GM11168 (cell line): ENCODE measurements around the gene DESI1.
"Not testable (repeated sequence)": the region's sequence is repeated elsewhere in the genome, so short reads cannot be mapped to it uniquely, and the experiment has no call there.

Experiments
- in situ Hi-C: fragments of 300-500 bp; cut with MboI; formaldehyde crosslinking; loops from one replicate; pipeline ENCODE4 v1.12.0; 2022; ENCODE audit warnings: low sequenced_read_pairs; ENCODE audit not compliant: unreplicated experiment

Gene DESI1

GRCh38 chr22:41593336-41593960 lies 27.4 kb downstream of the DESI1 start:
- in situ Hi-C loops = not testable (repeated sequence)

GRCh38 chr22:41589391-41590241 lies 31.2 kb downstream of the DESI1 start, which contains the start of gene PMM1:
PMM1 (minus strand) TSS chr22:41589840; CDS start chr22:41589805, 35 bp downstream.
- in situ Hi-C loops = no loop called here

- in situ Hi-C loops = no loop called here
Measured at GRCh38 chr22:41587347-41587723, 33.5 kb downstream of the DESI1 start.

GRCh38 chr22:41585898-41586297 lies 34.9 kb downstream of the DESI1 start:
- in situ Hi-C loops = no loop called here

- in situ Hi-C loops = no loop called here
Measured at GRCh38 chr22:41584881-41585280, 36.0 kb downstream of the DESI1 start.

GRCh38 chr22:41582694-41583093 lies 38.1 kb downstream of the DESI1 start:
- in situ Hi-C loops = no loop called here

- in situ Hi-C loops = no loop called here
Measured at GRCh38 chr22:41579997-41580355, 40.9 kb downstream of the DESI1 start.

GRCh38 chr22:41579297-41579996 lies 41.4 kb downstream of the DESI1 start:
- in situ Hi-C loops = no loop called here

- in situ Hi-C loops = no loop called here
Measured at GRCh38 chr22:41578818-41579217, 42.0 kb downstream of the DESI1 start.

GRCh38 chr22:41578114-41578513 lies 42.7 kb downstream of the DESI1 start:
- in situ Hi-C loops = no loop called here

GRCh38 chr22:41576877-41577276 lies 44.0 kb downstream of the DESI1 start:
- in situ Hi-C loops = no loop called here

GRCh38 chr22:41575533-41575932 lies 45.3 kb downstream of the DESI1 start:
- in situ Hi-C loops = no loop called here

- in situ Hi-C loops = no loop called here
Measured at GRCh38 chr22:41574847-41575381, 45.9 kb downstream of the DESI1 start.

GRCh38 chr22:41573677-41574076 lies 47.2 kb downstream of the DESI1 start:
- in situ Hi-C loops = no loop called here

- in situ Hi-C loops = not testable (repeated sequence)
Measured at GRCh38 chr22:41572305-41572704, 48.5 kb downstream of the DESI1 start.

- in situ Hi-C loops = no loop called here
Measured at GRCh38 chr22:41571786-41572185, 49.1 kb downstream of the DESI1 start.

GRCh38 chr22:41570221-41570620 lies 50.6 kb downstream of the DESI1 start:
- in situ Hi-C loops = no loop called here

- in situ Hi-C loops = no loop called here
Measured at GRCh38 chr22:41568811-41569210, 52.0 kb downstream of the DESI1 start.

- in situ Hi-C loops = no loop called here
Measured at GRCh38 chr22:41567512-41567768, 53.4 kb downstream of the DESI1 start.

GRCh38 chr22:41565403-41566054 lies 55.3 kb downstream of the DESI1 start:
- in situ Hi-C loops = no loop called here

- in situ Hi-C loops = no loop called here
Measured at GRCh38 chr22:41564563-41564962, 56.3 kb downstream of the DESI1 start.
